GM12872 (cell line): Measurements from ENCODE around the gene KCNN2.
A peak's percentile ranks its signal among the peaks of the same experiment; 100 is the strongest.

Experiments used
- TF ChIP-seq, protein P1 (sequence below): IDR thresholded peaks from 3 replicates; pipeline ENCODE4 v1.5.1; 2011; ENCODE audit warnings: low read depth, mild to moderate bottlenecking, low read length, moderate library complexity; ENCODE audit not compliant: insufficient read depth

KCNN2 gene

DNA sequence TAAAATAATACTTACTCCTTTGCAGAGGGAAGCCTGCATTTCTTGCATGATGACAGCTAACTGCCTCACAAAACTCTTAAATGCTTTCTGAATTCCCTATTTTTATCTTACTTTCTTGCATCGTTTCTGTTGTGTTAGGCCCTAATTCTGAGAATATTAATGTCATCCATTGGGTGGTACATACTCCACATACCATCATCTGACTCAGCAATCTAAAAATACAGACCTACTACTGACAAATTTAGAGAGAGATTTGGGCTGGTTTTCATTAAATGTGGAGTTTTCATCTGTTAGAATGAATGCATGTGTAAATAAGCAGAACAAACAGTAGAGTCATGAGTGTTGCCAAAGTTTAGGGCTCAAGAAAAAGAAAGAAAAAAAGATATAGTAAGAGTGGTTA lies 26.5 kb upstream of the KCNN2 start:
- TF ChIP-seq, protein P1, sequence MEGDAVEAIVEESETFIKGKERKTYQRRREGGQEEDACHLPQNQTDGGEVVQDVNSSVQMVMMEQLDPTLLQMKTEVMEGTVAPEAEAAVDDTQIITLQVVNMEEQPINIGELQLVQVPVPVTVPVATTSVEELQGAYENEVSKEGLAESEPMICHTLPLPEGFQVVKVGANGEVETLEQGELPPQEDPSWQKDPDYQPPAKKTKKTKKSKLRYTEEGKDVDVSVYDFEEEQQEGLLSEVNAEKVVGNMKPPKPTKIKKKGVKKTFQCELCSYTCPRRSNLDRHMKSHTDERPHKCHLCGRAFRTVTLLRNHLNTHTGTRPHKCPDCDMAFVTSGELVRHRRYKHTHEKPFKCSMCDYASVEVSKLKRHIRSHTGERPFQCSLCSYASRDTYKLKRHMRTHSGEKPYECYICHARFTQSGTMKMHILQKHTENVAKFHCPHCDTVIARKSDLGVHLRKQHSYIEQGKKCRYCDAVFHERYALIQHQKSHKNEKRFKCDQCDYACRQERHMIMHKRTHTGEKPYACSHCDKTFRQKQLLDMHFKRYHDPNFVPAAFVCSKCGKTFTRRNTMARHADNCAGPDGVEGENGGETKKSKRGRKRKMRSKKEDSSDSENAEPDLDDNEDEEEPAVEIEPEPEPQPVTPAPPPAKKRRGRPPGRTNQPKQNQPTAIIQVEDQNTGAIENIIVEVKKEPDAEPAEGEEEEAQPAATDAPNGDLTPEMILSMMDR = no peak

DNA sequence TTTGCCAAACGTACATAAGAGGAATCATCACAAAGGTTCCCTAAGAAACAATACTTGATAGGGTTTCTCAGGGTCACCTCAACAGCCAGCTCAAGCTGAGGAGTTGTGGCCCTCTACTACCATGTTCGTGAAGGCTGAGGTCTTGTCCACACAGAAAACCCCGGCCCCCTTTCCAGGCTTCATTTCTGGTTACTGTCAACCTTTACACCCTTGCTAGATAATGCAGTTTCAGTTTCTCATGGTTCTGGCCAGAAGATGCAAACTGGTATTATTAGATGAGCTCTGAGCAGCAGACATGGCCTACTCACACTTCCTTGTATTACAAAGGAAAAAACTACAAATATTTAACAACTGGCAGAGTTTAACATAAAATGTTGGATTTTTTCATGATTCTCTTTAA lies 22.8 kb upstream of the KCNN2 start:
- TF ChIP-seq, protein P1 = no peak

DNA sequence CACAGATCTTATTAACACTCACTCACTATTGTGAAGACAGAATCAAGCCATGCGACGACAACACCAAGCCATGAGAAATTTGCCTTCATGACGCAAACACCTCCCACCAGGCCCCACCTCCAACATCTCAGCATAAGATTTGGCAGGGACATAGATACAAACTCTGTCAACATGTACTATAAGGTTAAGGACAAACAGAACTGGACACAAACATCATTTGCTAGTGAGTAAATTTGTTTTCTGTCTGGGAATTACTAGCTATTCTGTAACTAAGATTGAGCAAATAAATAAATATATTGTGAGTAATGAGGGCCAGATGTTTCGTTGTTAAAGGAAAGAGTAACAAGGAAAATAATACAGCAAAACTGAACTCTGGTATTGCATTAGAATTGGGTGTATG lies 15.7 kb upstream of the KCNN2 start:
- TF ChIP-seq, protein P1 = no peak

- TF ChIP-seq, protein P1 = no peak
Observed at GRCh38 chr5:114355086-114355830, 6.6 kb upstream of the KCNN2 start.

DNA sequence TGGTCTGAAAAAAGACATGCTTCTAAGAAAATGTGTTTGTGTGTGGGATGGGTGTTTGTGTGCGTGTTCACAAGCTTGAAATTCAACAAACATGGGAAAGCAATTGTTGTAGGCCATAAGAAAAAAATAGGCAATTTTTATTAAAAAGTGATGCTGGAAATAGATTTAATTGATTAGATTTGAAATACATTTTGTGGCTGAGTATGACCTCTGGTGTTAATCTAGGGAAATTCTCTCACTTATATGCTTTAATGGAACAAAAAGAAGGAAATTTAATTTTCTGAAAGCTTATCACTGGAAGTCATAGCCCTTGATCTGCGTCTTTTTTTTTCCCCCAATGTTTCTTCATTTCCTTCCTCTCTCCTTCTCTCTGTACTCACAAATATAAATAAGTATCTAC lies 3.5 kb upstream of the KCNN2 start:
- TF ChIP-seq, protein P1 = no peak

DNA sequence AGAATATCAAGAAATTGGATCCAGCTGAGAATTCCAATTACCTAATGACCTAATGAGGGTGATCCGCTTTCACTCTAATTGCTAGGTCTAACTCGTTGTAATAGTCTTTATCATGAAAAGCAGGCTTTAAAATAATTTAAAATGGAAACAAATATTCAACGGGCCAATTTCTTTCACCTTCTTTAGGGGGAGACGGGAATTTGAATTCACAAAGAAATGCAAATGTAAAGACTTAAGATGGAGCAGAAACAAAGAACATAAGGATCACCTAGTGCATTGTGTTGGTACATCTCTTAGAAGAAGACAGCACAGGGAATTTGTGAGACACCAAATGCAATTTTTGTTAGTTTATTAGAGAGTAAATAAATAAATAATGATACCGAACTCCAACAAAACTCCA lies 1.5 kb upstream of the KCNN2 start:
- TF ChIP-seq, protein P1 = no peak

GRCh38 chr5:114360816-114361723 lies 800 bp upstream of the KCNN2 start:
- TF ChIP-seq, protein P1 = 0 out of 3 replicates have a peak, but pooled peaks have one; percentile 17
